M059J (cell line): ENCODE measurements around the gene SLC26A6. TPM values are rescaled to one million over a fixed set of nuclear protein-coding genes. Genes with fewer than 3 reads are reported as not detected.

Experiments
- DNase-seq: peaks from one replicate; pipeline ENCODE4 v3.0.0-alpha.2; 2012; ENCODE audit warnings: low read depth
- total RNA-seq: library from RNA; depleted of rRNA; stranded (reverse); fragments of >200 nt; shearing (Covaris generic); gene quantifications from 2 replicates; pipeline ENCODE4 v1.2.3, GENCODE V29; 2014

Gene SLC26A6
- total RNA-seq, 1 experiment from 2014 or later, result 21.3 TPM

DNA sequence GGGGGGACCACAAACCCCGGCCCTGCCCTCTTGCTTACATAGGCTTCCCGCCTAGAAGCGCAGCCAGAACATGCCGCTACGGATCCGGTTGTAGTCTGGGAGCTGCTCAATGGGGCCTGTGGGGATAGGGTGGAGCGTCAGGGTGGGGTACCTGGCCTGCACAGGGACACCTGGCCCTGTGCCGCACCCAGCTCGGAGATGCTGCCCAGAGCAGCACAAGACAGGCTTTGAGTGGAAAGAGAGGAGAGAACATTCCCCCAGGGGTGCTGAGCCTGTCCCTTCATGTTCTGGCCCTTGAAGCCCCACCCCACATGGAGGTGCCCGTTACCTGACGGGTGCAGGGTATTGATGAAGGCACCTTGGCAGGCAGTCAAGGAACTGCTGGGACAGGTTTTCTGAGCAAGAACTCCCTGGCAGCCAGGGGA is 36.2 kb downstream of the SLC26A6 start:
- no peak for DNase-seq

DNA sequence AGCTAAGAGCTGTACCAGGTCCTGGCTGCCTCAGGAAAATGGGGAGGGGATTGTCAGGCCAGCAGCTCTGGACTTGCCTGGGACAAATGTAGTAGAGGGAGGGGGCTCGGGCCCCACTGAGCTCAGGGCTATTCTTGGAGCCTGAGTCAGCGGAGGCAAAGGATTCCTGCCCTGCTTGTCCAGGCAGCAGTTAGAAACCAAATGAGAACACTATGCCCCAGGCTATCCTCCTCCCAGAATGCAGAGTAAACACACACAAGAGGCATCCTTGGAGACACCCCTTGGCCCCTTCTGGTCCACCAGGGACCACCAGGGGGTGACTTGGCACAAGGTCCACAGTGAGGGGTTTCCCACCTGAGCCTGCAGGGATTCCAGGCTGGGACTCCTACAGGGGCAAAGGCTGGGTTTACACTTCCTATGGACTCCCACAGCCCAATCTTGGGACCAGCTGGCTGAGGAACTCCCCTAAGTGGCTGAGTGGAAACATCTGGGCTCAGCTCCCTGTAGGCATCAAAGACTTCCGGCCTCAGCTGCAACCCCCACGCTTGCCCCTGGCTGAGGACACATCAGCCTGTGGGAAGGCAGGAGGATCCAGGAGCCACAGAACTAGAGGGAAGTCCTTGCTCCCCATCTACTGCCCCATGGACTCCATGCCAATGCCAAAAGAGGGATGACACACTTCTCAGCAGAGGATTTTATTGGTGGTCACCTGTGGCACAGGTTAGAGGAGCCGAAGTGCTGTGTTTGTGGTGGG is 36.8 kb downstream of the SLC26A6 start:
- DNase-seq, result peak; percentile 96

DNA sequence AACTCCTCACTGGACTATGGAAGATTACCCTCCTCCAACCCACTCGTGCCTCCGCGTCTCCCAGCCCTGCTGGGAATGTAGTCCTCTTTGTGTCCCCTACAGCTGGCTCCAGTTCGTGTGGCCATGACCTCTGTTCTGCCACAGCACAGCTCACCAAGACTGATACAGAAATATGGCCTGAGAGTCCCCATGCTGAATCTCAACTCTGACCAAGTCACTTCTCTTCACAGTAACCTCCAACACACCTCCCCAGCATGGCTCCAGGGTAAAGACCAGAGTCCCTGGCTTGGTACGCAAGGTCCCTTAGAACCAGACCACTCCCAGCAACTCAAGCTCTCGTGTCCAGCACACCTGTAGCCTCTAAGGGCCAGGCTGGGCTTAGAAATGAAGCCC is 37.9 kb downstream of the SLC26A6 start:
- no peak for DNase-seq

DNA sequence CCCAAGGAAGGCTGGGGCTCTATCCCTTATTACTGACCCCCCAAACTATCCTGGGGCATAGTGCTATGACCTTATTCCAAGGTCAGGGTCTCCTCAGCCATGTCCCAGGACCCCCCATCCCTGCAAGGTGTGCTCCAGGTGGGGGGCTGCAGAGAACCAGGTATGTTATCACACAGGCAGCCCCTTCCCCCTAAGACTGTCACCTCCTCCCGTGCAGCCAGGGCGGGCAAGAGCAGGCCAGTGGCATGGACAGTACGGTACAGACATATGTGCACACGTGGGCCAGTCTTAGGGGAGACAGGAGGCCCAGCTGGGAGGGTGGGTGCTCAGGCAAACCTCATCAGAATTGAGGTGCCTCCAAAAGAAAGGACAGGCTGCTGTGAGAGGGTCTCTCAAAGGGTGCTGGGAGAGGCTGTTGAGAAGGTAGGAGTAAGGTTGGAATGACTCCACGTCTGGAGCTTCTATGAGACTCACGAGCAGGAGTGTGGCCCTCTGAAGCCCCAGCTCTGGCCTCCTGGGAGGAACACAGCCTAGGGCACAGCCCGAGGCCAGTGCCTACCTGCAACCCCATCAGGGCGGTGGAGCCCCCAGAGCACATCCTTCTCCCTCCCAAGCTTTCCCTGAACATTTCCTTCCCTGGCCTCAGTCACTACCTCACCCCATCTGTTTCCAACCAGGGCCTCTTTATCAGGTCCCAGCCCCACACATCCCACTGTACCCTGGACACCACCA is 38.4 kb downstream of the SLC26A6 start:
- no peak for DNase-seq

DNA sequence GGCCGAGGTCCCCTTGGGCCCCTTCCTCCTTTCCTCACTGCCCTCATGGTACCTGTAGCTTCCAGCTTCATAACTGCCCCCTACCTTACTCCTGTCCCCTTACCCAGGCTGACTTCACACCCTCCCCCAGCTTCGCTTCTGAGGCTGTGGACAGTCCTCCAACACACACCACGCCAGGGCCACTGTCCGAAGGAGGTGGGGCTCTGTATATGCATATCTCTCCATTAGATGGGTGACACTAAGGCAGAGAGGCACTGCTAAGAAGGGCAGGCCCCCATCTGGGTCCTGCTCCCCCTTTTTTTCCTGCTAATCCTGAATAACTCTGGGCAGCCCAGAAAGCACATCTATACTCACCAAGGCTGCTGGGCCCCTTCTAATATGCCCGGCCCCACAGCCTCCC is 39.1 kb downstream of the SLC26A6 start:
- peak; percentile 27 for DNase-seq

DNA sequence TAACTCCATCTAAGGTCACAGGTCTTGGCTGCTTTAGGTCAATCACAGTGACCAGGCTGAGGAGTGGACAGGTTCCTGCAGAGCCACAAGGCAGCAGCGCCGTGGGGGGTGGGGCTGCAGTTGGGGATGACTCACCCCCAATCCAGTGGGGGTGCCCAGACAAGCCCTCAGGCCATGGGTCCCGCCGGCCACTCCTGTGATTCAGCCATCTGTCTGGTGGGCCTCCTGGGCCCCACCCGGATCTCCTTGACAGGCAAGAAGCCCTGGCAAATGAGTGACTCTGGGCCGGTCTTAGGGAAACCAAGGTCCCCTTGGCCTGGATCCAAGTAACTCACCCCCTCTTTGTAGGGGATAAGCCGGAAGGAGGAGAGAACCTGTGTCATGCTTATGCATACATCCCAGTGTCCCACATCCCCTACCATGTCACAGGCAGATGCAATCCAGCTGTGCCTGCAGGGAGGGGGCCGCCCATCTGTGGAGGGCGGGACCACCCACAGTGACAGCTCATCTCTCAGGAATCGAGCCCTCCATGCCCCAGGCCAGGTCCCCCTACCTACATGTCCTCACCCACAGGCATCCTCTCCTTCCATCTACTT is 39.6 kb downstream of the SLC26A6 start:
- DNase-seq, result peak; percentile 96

DNA sequence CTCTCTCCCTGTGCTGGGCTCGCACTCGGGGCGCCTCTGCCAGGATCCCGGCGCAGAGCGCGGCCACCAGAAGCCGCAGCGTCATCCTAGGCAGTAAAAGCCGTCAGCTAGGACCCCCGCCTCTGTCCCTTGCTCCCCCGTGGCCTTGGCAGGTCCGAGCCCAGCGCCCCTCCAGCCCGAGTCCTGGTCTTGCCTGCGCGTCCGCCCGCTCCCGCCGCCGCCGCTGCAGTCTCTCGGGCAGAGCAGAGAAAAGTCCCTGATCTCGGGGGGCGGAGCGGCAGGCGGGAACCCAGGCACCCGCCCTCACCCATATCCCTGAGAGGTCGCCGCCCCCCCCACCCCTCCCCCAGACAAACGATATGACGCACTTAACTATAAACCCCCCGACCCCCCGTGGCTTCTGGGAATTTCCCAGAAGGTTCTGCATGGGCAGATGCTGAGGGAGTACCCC is 40.2 kb downstream of the SLC26A6 start, which contains the start of gene COL7A1:
COL7A1 (minus strand) TSS at position 255 of the 451 bp plus-strand sequence; CDS start at position 85, 170 bp downstream.
- DNase-seq, result no peak

DNA sequence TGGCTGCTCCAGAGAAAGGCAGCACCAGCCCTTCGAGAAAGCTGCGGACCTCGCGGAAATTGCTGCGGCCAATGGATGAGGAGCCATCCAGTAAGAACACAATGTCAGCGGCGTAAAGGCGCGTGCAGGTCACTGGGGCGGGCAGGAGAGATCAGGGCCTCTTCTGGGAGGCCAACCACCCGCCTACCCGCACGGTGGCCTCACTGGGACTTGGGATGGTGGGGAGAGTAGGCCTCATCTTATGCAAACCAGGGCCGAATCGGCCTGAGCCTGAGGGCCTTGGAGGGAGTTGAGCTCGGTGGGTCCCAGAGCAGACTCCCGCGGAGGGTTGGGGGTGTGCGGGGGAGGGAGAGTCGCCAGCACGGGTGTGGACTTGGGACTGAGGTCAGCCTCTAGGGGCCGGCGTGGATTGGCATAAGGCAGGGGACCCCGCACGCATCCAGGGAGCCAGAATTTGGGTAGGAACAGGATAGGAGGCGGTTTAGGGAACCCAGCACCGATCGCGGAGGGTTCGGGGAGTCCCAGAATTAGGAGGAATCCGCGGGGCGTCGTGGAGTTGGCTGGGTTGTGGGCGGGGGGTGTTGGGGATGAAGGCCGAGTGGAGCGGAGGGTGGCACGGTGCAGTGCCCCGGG is 40.7 kb downstream of the SLC26A6 start:
- peak; percentile 18 for DNase-seq

DNA sequence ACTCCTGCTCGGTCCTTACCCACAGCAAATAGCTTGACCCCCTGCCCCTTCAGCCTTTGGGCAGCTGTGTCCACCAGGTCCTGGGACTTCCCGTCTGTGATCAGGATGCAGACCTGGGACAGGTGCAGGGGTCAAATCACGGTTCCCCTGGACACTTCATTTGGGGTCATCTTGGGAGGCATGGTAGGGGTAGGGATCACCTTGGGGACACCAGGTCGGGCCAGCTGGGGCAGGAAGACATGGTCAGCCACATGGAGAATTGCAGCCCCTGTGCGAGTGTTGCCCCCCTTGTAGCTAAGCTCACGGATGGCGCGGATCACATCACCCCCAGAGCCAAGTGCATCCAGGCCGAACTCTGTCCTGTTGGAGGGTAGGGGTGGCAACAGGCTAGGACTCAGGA is 41.9 kb downstream of the SLC26A6 start:
- no peak for DNase-seq

DNA sequence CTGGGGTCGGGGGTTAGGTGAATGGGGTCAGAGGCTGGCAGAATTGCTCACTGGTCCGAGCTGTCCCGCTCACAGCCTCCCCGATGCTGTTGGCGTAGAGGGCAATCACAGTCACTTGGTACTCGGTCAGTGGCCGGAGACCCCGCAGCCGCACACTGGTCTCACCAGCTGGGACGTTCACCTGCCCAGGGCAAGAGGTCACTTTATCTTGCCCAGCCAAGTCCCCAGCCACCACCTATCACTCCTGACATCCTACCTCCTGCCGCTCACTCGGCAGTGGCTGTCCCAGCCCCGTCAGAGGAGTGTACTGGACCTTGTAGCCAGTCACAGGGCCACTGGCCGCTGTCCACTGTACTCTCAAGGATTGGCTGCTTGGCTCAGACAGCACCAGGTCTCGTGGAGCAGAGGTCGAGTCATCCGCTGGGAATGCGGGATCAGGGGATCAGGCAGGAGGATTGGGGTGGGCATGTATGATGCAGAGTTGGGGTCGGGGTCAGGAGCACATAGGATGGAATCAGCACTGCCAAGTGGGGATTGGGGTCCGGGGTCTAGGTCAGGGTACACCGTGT is 42.7 kb downstream of the SLC26A6 start:
- no peak for DNase-seq

DNA sequence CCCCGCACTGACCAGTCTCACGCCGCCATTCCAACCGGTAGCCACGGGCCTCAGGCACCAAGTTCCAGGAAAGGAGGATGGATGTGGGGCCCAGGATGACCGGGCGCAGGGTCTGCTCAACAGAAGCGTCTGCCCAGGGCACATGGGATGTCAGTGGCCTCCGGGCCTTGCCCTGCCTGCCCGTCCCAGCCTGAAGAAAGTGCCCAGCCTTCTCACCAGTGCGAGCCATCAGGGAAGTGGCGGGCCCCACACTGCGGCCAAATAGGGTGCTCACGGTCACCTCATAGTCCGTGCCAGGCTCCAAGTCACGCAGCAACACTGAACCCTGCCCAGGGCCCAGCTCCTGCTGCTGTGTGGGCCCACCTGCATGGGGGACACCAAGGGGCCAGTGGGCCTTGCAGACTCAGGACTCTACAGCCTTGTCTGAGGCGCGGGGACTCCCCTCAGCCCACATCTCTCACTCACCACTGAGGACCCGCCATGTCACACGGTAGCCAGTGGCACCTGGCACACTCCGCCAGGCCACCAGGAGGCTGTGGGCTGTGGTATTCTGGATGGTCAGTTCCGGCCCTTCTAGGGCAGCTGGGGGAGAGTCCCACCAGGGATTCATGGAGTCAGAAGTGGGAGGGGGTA is 43.3 kb downstream of the SLC26A6 start:
- DNase-seq, result no peak

DNA sequence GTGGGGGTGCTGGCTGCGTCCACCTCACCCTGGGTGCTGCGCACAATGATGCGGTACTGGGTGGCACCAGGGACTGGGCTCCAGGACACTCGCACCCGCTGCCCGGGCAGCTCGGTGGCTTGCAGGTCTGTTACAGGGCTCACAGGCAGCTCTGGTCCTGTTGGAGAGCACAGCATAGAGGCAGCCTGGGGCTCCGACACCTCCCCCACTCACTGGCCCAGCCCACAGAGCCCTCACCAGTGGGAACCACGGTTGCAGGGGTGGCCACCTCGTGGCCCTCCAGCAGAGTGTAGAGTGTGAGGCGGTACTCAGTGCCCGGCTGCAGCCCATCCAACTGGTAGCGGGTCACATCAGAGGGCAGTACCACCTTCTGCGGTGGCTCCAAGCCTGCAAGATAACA is 43.8 kb downstream of the SLC26A6 start:
- no peak for DNase-seq

DNA sequence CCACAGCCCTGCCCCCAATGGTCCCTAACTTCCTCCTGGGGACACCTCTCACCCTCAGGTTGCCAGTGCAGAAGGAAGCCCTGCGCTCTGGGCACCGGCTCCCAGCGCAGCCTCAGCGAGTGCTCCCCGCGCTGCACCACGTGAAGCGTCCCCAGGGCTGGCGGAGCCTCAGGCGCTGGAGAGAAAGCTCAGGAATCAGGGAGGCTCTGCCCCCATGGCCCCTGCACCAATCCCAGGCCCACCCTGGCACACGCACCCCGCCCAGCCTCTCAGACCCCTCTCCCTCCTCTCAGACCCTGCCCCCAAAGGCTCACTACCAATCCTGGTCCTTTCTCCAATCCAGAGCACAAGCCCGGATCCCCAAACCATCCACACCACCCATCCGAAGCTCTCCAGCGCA is 47.0 kb downstream of the SLC26A6 start:
- no peak for DNase-seq

DNA sequence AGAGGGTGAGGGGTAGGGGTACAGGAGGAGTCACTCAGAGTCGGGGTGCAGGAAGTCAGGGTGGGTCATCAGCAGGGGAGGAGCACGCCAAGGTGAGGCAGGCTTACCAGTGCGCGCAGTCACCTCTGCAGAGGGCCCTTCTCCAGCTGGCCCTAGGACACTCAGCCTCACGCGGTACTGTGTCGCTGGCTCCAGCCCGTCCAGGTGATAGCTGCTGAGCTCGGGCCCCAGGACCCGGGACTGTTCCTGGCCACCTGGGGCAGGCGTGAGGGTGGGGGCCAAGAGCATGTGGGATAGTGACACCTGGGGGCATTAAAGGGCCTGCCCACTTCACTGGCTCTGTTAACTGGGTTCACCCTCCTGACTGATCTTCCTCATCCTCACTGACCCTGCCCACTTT is 47.6 kb downstream of the SLC26A6 start:
- no peak for DNase-seq

DNA sequence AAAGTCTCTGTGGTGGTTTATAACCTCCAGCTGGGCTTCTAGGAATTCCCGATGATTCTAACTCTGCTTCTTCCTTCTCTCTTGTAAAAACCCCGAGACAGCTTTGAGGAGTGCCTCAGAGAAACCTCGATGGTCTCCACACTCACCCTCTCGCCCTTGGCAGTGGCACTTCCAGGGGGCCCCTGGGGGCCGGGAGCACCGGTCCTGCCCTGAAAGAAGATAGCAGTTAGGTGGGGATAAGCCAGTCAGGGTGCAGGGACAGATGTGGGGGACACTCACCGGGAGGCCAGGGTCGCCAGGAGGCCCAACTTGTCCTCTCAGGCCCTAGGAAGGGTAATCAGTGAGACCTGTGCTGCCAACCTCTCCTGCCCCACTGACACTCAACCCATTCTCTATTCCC is 49.9 kb downstream of the SLC26A6 start:
- no peak for DNase-seq

DNA sequence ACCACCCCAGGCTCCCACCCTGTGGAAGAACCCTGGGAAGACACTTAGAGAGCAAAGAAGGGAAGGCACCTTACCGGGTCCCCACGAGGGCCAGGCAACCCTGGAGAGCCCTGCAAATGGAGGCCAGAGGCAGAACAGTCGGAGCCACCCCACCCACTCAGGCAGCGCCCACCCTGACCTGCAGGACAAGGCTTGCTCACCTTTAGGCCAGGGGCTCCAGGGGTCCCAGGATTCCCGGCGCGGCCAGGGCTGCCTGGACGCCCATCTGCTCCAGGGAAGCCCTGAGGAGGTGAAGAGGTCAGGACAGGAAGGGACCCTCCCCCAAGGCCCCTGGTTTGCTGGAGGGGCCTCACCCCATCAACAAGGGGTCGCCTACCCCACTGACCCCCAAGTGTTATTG is 50.4 kb downstream of the SLC26A6 start:
- DNase-seq, result no peak

DNA sequence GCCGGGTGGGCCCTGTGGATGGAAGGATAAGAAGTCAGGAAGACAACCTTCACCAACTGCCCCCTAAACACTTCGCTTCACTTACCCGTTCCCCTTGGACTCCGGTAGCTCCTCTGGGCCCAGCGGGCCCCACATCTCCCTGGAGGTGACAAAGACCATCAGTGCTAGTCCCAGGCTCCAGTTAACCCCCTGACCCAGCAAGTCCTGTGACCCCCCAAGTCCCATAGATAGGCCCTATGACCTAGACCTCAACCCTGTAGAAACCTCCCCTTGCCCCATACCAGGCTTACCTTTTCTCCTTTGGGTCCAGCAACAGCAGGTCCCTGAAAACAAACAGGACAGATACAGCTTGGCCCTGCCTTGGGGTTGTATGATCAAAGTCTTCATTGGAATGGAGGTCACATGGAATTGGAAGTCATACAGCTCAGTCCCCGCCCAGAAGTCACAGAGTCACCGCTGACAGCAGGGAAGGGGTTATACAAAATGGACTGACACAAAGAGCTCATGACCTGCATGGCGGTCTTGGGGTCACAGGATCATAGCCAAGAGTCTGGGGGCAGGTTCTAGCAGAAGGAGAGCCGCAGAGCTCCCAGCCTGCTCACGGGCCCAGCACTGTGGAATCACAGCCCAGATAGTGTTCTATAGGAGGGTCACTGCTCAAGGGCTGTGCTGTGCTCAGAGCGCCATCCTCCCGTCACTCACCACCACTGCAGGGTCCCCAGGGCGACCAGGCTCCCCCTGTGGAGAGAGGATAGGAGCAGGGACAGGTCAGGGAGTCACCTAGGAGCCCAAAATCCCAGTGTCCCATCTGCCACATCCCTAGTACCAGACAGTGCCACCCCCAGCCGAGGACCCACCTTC is 53.4 kb downstream of the SLC26A6 start:
- DNase-seq, result no peak

DNA sequence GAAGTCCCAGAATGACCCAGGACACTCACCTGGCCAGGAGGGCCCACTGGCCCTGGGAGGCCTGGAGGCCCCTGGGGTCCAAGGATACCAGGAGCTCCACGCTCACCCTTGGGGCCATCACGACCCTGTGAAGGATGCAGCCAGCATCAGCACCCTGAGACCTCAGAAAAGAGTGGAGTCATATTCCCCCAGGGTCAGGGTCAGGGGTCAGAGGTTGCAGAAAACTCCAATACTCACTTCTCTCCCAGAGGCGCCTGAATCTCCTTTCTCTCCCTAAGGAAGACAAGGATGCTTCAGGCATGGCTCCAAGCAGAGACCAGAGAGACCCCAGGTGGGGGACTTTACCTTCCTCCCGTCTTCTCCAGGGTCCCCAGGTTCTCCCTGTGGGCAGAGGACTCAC is 58.6 kb downstream of the SLC26A6 start:
- DNase-seq, result no peak
